K562 (cell line): ENCODE measurements around the gene RELL2. TPM values are rescaled to one million over a fixed set of nuclear protein-coding genes. Genes with fewer than 3 reads are reported as not detected.
A peak's percentile ranks its signal among the peaks of the same experiment; 100 is the strongest.

Source experiments
- BHLHE40 ChIP-seq: IDR thresholded peaks from 2 replicates; pipeline ENCODE4 v1.6.1; 2011; ENCODE audit warnings: low read length, improper control_type of control experiment
- BRD4 ChIP-seq: fragments of 200-600 bp; sonication (generic); IDR thresholded peaks from 2 replicates; pipeline ENCODE4 v1.6.1; 2017; ENCODE audit warnings: inconsistent platforms
- CAMTA2 ChIP-seq: fragments of 250-450 bp; sonication (Bioruptor Pico); conservative IDR thresholded peaks from 2 replicates; pipeline ENCODE4 v1.5.1; 2022
- CHCHD3 ChIP-seq: fragments of 250-450 bp; sonication (Bioruptor Pico); IDR thresholded peaks from 2 replicates; pipeline ENCODE4 v2.1.2; 2022; ENCODE audit warnings: mild to moderate bottlenecking
- ESRRB ChIP-seq: fragments of 250-450 bp; sonication (Bioruptor Pico); IDR thresholded peaks from 2 replicates; pipeline ENCODE4 v1.5.0; 2020; ENCODE audit warnings: mild to moderate bottlenecking, moderate library complexity, borderline replicate concordance
- HNRNPUL1 ChIP-seq: fragments of 200-400 bp; formaldehyde crosslinking; IDR thresholded peaks from 2 replicates; pipeline ENCODE4 v1.6.1; 2017; ENCODE audit warnings: low read length
- ILF3 ChIP-seq: fragments of 450-650 bp; IDR thresholded peaks from 2 replicates; pipeline ENCODE4 v1.6.1; 2018; ENCODE audit warnings: antibody characterized with exemption, mild to moderate bottlenecking, moderate library complexity, borderline replicate concordance
- KDM2B ChIP-seq: fragments of 250-450 bp; sonication (Bioruptor Pico); IDR thresholded peaks from 2 replicates; pipeline ENCODE4 v1.8.0; 2021; ENCODE audit warnings: mild to moderate bottlenecking, moderate library complexity
- MCM5 ChIP-seq: fragments of 450-650 bp; IDR thresholded peaks from 2 replicates; pipeline ENCODE4 v1.6.1; 2016; ENCODE audit warnings: low read depth
- MECOM ChIP-seq: fragments of 250-450 bp; sonication (Bioruptor Pico); IDR thresholded peaks from 2 replicates; pipeline ENCODE4 v1.8.0; 2022; ENCODE audit warnings: inconsistent platforms
- NUFIP1 ChIP-seq: fragments of 450-650 bp; IDR thresholded peaks from 2 replicates; pipeline ENCODE4 v1.6.1; 2018; ENCODE audit not compliant: partially characterized antibody
- PML ChIP-seq: IDR thresholded peaks from 2 replicates; pipeline ENCODE4 v1.6.1; 2012; ENCODE audit warnings: low read length, inconsistent platforms
- SAP30 ChIP-seq: fragments of 200-600 bp; sonication (generic); IDR thresholded peaks from 2 replicates; pipeline ENCODE4 v1.6.1; 2012; ENCODE audit warnings: borderline replicate concordance, low read depth, mild to moderate bottlenecking, moderate library complexity, low read length, control low read depth, inconsistent platforms; ENCODE audit not compliant: insufficient read depth, poor library complexity, severe bottlenecking
- SREBF2 ChIP-seq: sonication (generic); formaldehyde crosslinking; IDR thresholded peaks from 2 replicates; pipeline ENCODE4 v1.4.0; 2020; ENCODE audit warnings: mild to moderate bottlenecking, missing genetic modification reagents
- TCF7 ChIP-seq: sonication (generic); IDR thresholded peaks from 2 replicates; pipeline ENCODE4 v1.6.1; 2016; ENCODE audit warnings: antibody characterized with exemption, borderline replicate concordance
- TOE1 ChIP-seq, 2 experiments: fragments of 450-650 bp in 1 of 2; sonication (generic) in 1 of 2; formaldehyde crosslinking in 1 of 2; IDR thresholded peaks; 2 replicates each; pipeline versions ENCODE4 v1.7.1 to v1.8.0; 2016 to 2022; ENCODE audit warnings: borderline replicate concordance in 2 of 2, mild to moderate bottlenecking in 2 of 2, antibody characterized with exemption in 1 of 2, inconsistent platforms in 1 of 2, low read depth in 1 of 2, missing genetic modification reagents in 1 of 2, moderate library complexity in 1 of 2
- ZNF174 ChIP-seq: fragments of 250-450 bp; sonication (Bioruptor Pico); IDR thresholded peaks from 2 replicates; pipeline ENCODE4 v1.4.0; 2020; ENCODE audit warnings: mild to moderate bottlenecking
- ZNF24 ChIP-seq: fragments of 450-650 bp; IDR thresholded peaks from 2 replicates; pipeline ENCODE4 v1.6.1; 2016
- ZNF444 ChIP-seq: fragments of 250-450 bp; sonication (Bioruptor Pico); IDR thresholded peaks from 2 replicates; pipeline ENCODE4 v1.4.0; 2020; ENCODE audit warnings: mild to moderate bottlenecking, moderate library complexity
- ZNF668 ChIP-seq: fragments of 250-450 bp; sonication (Bioruptor Pico); IDR thresholded peaks from 2 replicates; pipeline ENCODE4 v1.8.0; 2022; ENCODE audit warnings: mild to moderate bottlenecking, inconsistent platforms
- polyA plus RNA-seq, 8 experiments: library from polyadenylated mRNA; depleted of rRNA in 4 of 8; stranded (reverse) in 5 of 8; unstranded in 3 of 8; fragments of >200 nt; fragmentation: Nextera tagmentation in 2 of 8; fragmentation: Illumina TruSeq in 1 of 8; extraction: Ambion mirVana in 2 of 8; extraction: Trizol in 1 of 8; gene quantifications; 2 replicates each; pipeline versions ENCODE4 v1.2.1 to v1.2.3, GENCODE V29; 2011 to 2014; ENCODE audit warnings: inconsistent platforms in 1 of 8, missing spikeins in 1 of 8
- total RNA-seq, 7 experiments: library from RNA; depleted of rRNA in 6 of 7; stranded (reverse); fragments of >200 nt in 6 of 7; fragmentation: Illumina TruSeq in 2 of 7; extraction: Trizol in 2 of 7; gene quantifications; 2 replicates each; pipeline versions ENCODE4 v1.2.1 to v1.2.3, GENCODE V29; 2011 to 2021; ENCODE audit warnings: low replicate concordance in 1 of 7
- TF ChIP-seq, protein P1 (sequence below): sonication (generic); formaldehyde crosslinking; IDR thresholded peaks from 2 replicates; pipeline ENCODE4 v1.9.0; 2022; ENCODE audit warnings: mild to moderate bottlenecking, missing genetic modification reagents
- TF ChIP-seq, protein P2 (sequence below): fragments of 450-650 bp; formaldehyde crosslinking; IDR thresholded peaks from 2 replicates; pipeline ENCODE4 v1.4.0; 2022; ENCODE audit warnings: missing genetic modification characterization
- TF ChIP-seq, protein P3 (sequence below): sonication (generic); formaldehyde crosslinking; IDR thresholded peaks from 2 replicates; pipeline ENCODE4 v1.8.1; 2023; ENCODE audit warnings: mild to moderate bottlenecking, missing genetic modification reagents
- TF ChIP-seq, protein P4 (sequence below): fragments of 450-650 bp; IDR thresholded peaks from 2 replicates; pipeline ENCODE4 v1.6.1; 2017; ENCODE audit warnings: mild to moderate bottlenecking, moderate library complexity

Gene RELL2
- total and polyA plus RNA-seq, 9 of the 15 experiments (the other 6 are each of a cell fraction or from before 2014, with no cell fraction given), result 0.06 to 36.0 (median 14.3) TPM

DNA sequence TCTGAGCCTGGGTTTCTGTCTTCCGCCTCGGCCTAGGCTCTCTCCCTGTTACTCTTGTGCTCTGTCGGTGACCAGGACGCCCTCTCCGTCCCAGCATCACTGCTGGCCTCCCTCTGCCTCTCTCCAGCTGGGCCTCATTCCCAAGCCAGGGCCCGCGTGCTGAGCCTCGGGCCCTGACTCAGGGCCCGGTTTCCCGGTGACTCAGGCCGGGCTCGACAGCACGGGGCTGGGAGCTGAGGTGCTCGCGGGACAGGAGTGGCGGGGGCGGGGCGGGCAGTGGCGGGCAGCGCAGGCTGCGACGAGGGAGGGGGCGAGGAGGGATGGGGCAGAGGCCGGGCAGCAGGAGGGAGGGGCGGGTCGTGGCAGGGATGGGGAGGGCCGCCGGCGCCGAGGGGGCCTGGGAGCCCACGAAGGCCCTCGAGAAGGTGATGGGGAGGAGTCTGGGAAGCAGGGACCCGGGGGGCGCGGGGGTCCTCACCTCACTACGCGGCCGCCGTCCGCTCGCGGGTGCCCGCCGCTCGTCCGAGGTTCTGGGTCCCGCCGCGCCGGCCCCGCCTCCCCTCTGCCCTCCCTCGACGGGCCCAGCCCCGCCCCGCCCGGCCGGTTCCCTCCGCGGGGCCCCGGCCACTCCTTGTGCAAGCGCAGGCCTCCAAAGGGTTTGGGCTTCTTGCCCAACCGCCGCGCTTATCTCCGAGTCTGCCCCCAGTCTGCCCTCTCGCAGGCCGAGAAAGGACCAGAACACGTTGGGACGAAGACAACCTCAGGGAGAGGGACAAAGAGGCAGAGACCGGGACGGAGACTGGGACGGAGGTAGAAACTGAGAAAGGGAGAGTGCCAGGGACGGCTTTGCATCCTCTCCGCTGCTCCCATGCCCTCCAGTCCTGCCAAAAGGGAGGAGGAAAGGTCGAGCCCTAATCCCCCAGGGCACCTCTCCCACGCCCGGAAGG, 45.2 kb downstream of the RELL2 start, which contains the start of gene ARAP3 (continued):
- no peak for TF ChIP-seq CHCHD3
- TF ChIP-seq MCM5, result no peak
- TF ChIP-seq PML, result no peak
- no peak for TF ChIP-seq CAMTA2 (CRISPR knock-in tag)
- TF ChIP-seq KDM2B (CRISPR knock-in tag), result peak; percentile 57; the same call in 1 of the 2 replicates
- no peak for TF ChIP-seq HNRNPUL1
- TF ChIP-seq, protein P1, sequence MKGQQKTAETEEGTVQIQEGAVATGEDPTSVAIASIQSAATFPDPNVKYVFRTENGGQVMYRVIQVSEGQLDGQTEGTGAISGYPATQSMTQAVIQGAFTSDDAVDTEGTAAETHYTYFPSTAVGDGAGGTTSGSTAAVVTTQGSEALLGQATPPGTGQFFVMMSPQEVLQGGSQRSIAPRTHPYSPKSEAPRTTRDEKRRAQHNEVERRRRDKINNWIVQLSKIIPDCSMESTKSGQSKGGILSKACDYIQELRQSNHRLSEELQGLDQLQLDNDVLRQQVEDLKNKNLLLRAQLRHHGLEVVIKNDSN (CRISPR knock-in tag), result no peak
- TF ChIP-seq ZNF444, result no peak
- TF ChIP-seq ILF3, result no peak
- TF ChIP-seq, protein P2, sequence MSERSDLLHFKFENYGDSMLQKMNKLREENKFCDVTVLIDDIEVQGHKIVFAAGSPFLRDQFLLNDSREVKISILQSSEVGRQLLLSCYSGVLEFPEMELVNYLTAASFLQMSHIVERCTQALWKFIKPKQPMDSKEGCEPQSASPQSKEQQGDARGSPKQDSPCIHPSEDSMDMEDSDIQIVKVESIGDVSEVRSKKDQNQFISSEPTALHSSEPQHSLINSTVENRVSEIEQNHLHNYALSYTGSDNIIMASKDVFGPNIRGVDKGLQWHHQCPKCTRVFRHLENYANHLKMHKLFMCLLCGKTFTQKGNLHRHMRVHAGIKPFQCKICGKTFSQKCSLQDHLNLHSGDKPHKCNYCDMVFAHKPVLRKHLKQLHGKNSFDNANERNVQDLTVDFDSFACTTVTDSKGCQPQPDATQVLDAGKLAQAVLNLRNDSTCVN (CRISPR knock-in tag), result no peak
- TF ChIP-seq SREBF2, result no peak
- TF ChIP-seq TCF7, result no peak
- no peak for TF ChIP-seq SAP30
- TF ChIP-seq, protein P3, sequence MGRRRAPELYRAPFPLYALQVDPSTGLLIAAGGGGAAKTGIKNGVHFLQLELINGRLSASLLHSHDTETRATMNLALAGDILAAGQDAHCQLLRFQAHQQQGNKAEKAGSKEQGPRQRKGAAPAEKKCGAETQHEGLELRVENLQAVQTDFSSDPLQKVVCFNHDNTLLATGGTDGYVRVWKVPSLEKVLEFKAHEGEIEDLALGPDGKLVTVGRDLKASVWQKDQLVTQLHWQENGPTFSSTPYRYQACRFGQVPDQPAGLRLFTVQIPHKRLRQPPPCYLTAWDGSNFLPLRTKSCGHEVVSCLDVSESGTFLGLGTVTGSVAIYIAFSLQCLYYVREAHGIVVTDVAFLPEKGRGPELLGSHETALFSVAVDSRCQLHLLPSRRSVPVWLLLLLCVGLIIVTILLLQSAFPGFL, result no peak
- no peak for TF ChIP-seq ESRRB
- no peak for TF ChIP-seq ZNF174 (CRISPR knock-in tag)
- peak; percentile 17; the same call in 1 of the 2 replicates for TF ChIP-seq TOE1 (IDR thresholded peaks at IDR 0.05; ENCODE audit: borderline replicate concordance)
- no peak for TF ChIP-seq TOE1 (CRISPR knock-in tag; IDR thresholded peaks at IDR 0.05; ENCODE audit: borderline replicate concordance, low read depth)
- TF ChIP-seq ZNF24, result no peak
- TF ChIP-seq, protein P4, sequence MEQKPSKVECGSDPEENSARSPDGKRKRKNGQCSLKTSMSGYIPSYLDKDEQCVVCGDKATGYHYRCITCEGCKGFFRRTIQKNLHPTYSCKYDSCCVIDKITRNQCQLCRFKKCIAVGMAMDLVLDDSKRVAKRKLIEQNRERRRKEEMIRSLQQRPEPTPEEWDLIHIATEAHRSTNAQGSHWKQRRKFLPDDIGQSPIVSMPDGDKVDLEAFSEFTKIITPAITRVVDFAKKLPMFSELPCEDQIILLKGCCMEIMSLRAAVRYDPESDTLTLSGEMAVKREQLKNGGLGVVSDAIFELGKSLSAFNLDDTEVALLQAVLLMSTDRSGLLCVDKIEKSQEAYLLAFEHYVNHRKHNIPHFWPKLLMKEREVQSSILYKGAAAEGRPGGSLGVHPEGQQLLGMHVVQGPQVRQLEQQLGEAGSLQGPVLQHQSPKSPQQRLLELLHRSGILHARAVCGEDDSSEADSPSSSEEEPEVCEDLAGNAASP, result no peak
- no peak for TF ChIP-seq ZNF668 (CRISPR knock-in tag)
- peak; percentile 73 for TF ChIP-seq NUFIP1
- no peak for TF ChIP-seq BRD4
- TF ChIP-seq MECOM (CRISPR knock-in tag), result no peak
- TF ChIP-seq BHLHE40, result peak; percentile 59
